ENCODE results near the gene MANBA. TPM values are rescaled to one million over a fixed set of nuclear protein-coding genes. Genes with fewer than 3 reads are reported as not detected.

MANBA gene
- total RNA-seq, 1 experiment from 2014 or later, result 21.4 TPM

- Histone ChIP-seq H3K14ac (ENCODE audit: insufficient read depth, low read length) (no peak overlapping the region), H2AK5ac (ENCODE audit: insufficient read length, low read length) (no peak overlapping the region), H3K9ac (ENCODE audit: extremely low read depth, insufficient read length, low read length) (no peak overlapping the region), H3K27me3 (ENCODE audit: insufficient read depth, low read length) (no peaks in the 10 kb centered on the region), H2BK15ac (ENCODE audit: low read depth, low read length) (no peak overlapping the region), H2BK120ac (ENCODE audit: low read depth, low read length, poor library complexity, severe bottlenecking) (no peak overlapping the region), H4K5ac (ENCODE audit: insufficient read length, low read depth, low read length) (no peak overlapping the region), H3K4ac (ENCODE audit: low read depth, low read length) (no peak overlapping the region), H3T11ph (ENCODE audit: low read length) (no peak overlapping the region), H3K79me2 (ENCODE audit: insufficient read depth, low read length) (no peaks in the 10 kb centered on the region), H3K56ac (ENCODE audit: insufficient read length, low read depth, low read length) (no peak overlapping the region), H3K79me1 (ENCODE audit: insufficient read depth, low read depth, low read length, poor library complexity, severe bottlenecking) (peaks cover 3% of the 10 kb centered on the region), H3K4me1 (ENCODE audit: insufficient read depth, low read length) (no peaks in the 10 kb centered on the region), H3K9me3 (ENCODE audit: control insufficient read depth, low read depth, low read length) (no peaks in the 10 kb centered on the region), H3K23ac (ENCODE audit: insufficient read length, low read depth, low read length) (no peak overlapping the region), H4K20me1 (ENCODE audit: control insufficient read depth, insufficient read depth, insufficient read length) (no peaks in the 10 kb centered on the region), H3K27ac (ENCODE audit: insufficient read length, low read depth, low read length) (no peak overlapping the region), H3K23me2 (ENCODE audit: insufficient read length, low read depth, low read length, poor library complexity, severe bottlenecking) (no peaks in the 10 kb centered on the region), H2BK20ac (ENCODE audit: low read depth, low read length, poor library complexity, severe bottlenecking) (no peak overlapping the region), H4K91ac (ENCODE audit: insufficient read length, low read depth, low read length) (no peak overlapping the region), H3K18ac (ENCODE audit: insufficient read length, low read depth, low read length) (no peak overlapping the region), H2AFZ (ENCODE audit: low read length) (no peak overlapping the region), H4K8ac (replicated peaks; ENCODE audit: insufficient read length, low read depth, low read length) (no peak overlapping the region), H2BK12ac (ENCODE audit: insufficient read length, low read depth, low read length) (no peak overlapping the region), H3K4me2 (ENCODE audit: insufficient read depth, insufficient read length, low read length) (no peak overlapping the region), H2BK5ac (ENCODE audit: insufficient read length, low read length) (no peak overlapping the region)
- Mint-ChIP-seq H3K36me3 (ENCODE audit: insufficient read depth in 1 of 3, low read depth in 3 of 3) (peaks cover 27 to 32% (median 28%) of the 10 kb centered on the region in 3 experiments), H3K4me3 (no peak overlapping the region), H3K27ac (no peak overlapping the region; a peak in 1 of 7 replicates), H3K27me3 (ENCODE audit: low read depth) (no peaks in the 10 kb centered on the region), H3K4me1 (no peaks in the 10 kb centered on the region), H3K9me3 (peaks cover 0 to 2% of the 10 kb centered on the region in 2 experiments; a peak in 1 of 5 replicates)
- no peak for TF ChIP-seq CTCF (conservative IDR thresholded peaks at IDR 0.05)
- DNase-seq, result no peak
- WGBS (ENCODE audit: extremely low coverage, insufficient read length, low lambda C conversion rate), result no CpG with 5 or more reads among the region's 3 CpGs
Measured at GRCh38 chr4:102725229-102725628, 35.5 kb downstream of the MANBA start.
